ENCODE measurements around the gene ZNF3.

- TF ChIP-seq, protein P1, sequence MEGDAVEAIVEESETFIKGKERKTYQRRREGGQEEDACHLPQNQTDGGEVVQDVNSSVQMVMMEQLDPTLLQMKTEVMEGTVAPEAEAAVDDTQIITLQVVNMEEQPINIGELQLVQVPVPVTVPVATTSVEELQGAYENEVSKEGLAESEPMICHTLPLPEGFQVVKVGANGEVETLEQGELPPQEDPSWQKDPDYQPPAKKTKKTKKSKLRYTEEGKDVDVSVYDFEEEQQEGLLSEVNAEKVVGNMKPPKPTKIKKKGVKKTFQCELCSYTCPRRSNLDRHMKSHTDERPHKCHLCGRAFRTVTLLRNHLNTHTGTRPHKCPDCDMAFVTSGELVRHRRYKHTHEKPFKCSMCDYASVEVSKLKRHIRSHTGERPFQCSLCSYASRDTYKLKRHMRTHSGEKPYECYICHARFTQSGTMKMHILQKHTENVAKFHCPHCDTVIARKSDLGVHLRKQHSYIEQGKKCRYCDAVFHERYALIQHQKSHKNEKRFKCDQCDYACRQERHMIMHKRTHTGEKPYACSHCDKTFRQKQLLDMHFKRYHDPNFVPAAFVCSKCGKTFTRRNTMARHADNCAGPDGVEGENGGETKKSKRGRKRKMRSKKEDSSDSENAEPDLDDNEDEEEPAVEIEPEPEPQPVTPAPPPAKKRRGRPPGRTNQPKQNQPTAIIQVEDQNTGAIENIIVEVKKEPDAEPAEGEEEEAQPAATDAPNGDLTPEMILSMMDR (IDR thresholded peaks at IDR 0.05) = no peak
- no peak for TF ChIP-seq POLR2A (IDR thresholded peaks at IDR 0.05)
- no peak for TF ChIP-seq POLR2AphosphoS5 (IDR thresholded peaks at IDR 0.05)
Measured at GRCh38 chr7:100107890-100108289, 26.4 kb upstream of the ZNF3 start.
